Fibroblast of villous mesenchyme (primary cell): ENCODE results near the gene SPDEF. TPM values are rescaled to one million over a fixed set of nuclear protein-coding genes. Genes with fewer than 3 reads are reported as not detected.

Experiments used
- DNase-seq: peaks from one replicate; pipeline ENCODE4 v3.0.0-alpha.2; 2010; ENCODE audit warnings: low read depth
- H3K4me3 ChIP-seq: 2 replicates; pipeline ENCODE4 v1.5.1; 2011; ENCODE audit warnings: low read depth, mild to moderate bottlenecking, low read length
- CTCF ChIP-seq: IDR thresholded peaks from 2 replicates; pipeline ENCODE4 v1.5.1; 2012; ENCODE audit warnings: low read depth, mild to moderate bottlenecking, low read length; ENCODE audit not compliant: insufficient read depth
- total RNA-seq: library from RNA; depleted of rRNA; stranded (reverse); fragments of >200 nt; gene quantifications from 2 replicates; pipeline ENCODE4 v1.2.3, GENCODE V29; 2012

The SPDEF gene
- total RNA-seq, 1 donor: under 0.01 TPM

- no peak overlapping the region for H3K4me3 ChIP-seq
- DNase-seq: no peak
- no peak for TF ChIP-seq CTCF
Observed at GRCh38 chr6:34549026-34549803, 6.9 kb downstream of the SPDEF start.

GRCh38 chr6:34547701-34548644, 8.2 kb downstream of the SPDEF start:
- H3K4me3 ChIP-seq: no peak overlapping the region
- TF ChIP-seq CTCF: no peak
- no peak for DNase-seq

- no peak overlapping the region for H3K4me3 ChIP-seq
- TF ChIP-seq CTCF: no peak
- DNase-seq: no peak
Observed at GRCh38 chr6:34546551-34547321, 9.4 kb downstream of the SPDEF start.

GRCh38 chr6:34544776-34545471, 11.2 kb downstream of the SPDEF start:
- no peak for DNase-seq
- no peak for TF ChIP-seq CTCF
- no peak overlapping the region for H3K4me3 ChIP-seq

GRCh38 chr6:34544052-34544604, 12.0 kb downstream of the SPDEF start:
- no peak for DNase-seq
- TF ChIP-seq CTCF: no peak
- no peak overlapping the region for H3K4me3 ChIP-seq

GRCh38 chr6:34543421-34543820, 12.7 kb downstream of the SPDEF start:
- no peak for TF ChIP-seq CTCF
- peak; percentile 29 for DNase-seq
- H3K4me3 ChIP-seq: no peak overlapping the region
